ENCODE measurements around the gene TMEM185A.
"Not testable (repeated sequence)": the region's sequence is repeated elsewhere in the genome, so short reads cannot be mapped to it uniquely, and the experiment has no call there.

TMEM185A gene

DNA sequence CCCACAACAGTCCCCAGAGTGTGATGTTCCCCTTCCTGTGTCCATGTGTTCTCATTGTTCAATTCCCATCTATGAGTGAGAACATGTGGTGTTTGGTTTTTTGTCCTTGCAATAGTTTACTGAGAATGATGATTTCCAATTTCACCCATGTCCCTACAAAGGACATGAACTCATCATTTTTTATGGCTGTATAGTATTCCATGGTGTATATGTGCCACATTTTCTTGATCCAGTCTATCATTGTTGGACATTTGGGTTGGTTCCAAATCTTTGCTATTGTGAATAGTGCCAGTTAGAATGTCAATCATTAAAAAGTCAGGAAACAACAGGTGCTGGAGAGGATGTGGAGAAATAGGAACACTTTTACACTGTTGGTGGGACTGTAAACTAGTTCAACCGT is 11.9 kb downstream of the TMEM185A start:
- not testable (repeated sequence) for DNase-seq (ENCODE audit: low spot score)

DNA sequence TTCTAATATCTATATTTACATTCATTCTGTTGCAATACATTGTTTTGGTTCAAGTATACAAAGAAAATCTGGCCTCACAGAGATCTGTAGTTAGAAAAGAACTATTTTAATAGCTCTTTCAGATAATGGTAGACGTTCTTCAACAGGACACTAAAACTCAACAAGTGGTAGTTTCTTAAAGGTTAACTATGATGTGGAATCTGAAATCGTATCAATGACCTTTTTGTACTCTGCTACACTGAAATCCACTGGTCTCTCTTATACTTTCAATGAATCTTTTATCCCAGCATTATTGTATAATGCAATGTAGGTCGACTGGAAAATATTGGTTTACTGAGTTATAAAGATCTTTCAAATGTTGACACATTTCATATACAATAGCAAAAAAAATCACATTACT is 12.7 kb downstream of the TMEM185A start:
- no peak for DNase-seq (ENCODE audit: low spot score)

DNA sequence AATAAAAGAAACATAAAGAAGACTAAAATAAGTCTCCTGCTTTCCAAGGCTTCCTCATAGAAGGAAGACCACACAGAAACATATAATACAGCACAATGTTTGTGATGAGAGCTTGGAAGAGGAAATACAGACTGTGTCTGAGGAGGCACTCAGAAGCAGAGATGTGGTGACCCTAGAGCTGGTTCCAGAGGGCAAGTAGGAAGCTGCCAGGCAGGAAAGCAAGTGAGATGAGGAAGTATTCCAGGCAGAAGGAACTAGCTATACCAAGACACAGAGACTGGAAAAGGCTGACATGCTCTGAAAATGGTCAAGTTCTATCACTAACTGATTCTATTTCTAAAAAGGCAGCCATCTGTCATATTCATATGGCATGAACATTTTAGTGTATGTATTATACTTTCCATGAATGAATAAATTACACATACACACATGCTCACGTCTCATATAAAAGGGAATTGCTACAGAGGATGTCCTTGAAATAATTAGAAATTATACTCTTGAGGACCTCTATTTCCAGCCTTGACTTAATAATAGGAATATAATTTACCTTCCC is 19.9 kb downstream of the TMEM185A start:
- DNase-seq (ENCODE audit: low spot score), result no peak

DNA sequence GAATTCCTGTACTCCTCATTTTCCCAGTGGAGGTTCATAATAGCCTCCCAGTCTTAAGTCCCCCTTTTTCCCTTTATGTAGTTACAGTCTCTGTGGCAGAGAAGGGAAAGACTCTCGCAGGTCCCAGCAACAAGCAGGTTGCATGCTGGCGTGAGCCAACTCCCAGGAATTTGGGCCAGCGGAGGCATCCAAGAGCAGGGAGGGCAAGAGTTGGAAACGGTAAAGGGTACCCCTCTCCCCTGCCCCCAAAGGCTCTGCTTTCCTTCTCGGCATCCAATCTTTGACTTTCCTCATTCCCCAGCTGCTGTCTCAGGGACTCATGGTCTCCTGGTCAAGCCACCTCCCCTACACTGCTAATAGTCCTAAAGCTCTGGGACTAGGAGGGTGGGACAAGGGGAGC is 21.1 kb downstream of the TMEM185A start:
- no peak for DNase-seq (ENCODE audit: low spot score)

DNA sequence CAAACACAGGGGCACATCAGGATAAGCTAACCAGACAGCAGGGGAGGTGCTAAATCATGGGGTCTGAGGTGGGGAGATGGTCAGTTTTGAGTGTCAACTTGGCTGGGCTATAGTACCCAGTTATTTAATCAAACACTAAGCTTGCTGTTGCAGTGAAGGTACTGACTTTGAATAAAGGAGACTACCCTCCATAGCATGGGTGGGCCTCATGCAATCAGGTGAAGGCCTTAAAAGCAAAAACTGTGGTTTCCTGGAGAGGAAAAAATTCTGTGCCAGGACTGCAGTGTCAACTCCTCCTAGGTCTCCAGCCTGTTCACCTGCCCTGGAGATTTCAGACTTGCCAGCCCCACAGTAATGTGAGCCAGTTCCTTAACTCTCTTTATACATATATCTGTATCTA is 23.9 kb downstream of the TMEM185A start:
- no peak for DNase-seq (ENCODE audit: low spot score)

DNA sequence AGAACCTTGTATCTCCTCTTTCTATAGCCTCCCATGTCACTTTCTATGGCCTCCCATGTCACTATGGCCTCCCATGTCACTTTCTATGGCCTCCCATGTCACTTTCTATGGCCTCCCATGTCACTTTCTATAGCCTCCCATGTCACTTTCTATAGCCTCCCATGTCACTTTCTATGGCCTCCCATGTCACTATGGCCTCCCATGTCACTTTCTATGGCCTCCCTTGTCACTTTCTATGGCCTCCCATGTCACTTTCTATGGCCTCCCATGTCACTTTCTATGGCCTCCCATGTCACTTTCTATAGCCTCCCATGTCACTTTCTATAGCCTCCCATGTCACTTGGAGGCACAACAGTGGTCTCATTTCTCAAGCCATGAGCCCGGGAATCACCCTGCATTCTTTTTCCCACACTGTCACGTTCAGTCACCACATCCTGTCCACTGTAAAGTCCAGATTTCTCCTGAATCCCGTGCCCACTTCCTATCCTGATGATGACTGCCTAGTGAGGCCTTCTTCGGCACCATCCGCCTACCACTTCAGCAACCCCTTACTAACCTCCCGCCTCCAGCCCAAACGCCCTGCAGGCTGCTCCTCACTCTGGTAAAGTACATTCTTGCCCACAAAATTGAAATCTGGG is 26.2 kb downstream of the TMEM185A start:
- not testable (repeated sequence) for DNase-seq (ENCODE audit: low spot score)

DNA sequence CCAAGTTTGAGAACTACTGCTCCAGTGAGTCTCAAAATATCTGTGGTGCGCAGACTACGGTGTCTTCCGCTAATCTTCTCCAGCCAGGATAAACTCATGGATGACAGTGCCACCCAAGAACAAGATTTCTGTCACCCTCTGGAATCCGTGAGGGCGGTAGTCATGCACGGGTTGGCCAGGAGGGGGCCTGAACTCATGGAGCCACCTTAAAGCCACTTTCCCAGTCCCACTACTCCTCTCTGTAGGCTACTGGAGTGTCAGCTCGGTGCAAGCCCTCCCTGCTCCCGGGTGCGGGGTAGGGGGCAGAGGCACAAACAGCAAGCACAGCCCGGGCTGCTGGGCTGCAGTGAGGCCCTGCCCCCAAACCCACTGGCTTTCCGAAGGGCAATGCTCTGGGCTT is 33.0 kb downstream of the TMEM185A start:
- DNase-seq (ENCODE audit: low spot score), result not testable (repeated sequence)

DNA sequence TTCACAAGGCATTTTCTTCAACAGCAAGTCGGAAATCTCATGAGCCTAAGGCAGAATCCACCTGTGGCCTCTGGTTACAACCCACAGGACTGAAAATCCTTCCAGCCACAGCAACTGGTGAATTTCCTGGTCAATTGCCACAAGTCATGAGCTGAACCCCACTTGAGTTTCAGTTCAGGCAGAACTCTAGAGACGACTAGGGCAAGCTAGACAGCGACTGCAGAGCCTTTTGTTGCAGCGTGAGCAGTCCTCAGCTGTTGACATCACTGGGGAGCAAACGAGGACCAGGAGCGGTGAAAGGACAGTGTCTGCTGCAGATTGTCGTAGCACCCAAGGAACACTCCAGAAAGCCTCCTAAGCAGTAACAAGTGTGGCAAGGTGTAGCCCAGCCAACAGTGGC is 35.6 kb downstream of the TMEM185A start:
- not testable (repeated sequence) for DNase-seq (ENCODE audit: low spot score)

DNA sequence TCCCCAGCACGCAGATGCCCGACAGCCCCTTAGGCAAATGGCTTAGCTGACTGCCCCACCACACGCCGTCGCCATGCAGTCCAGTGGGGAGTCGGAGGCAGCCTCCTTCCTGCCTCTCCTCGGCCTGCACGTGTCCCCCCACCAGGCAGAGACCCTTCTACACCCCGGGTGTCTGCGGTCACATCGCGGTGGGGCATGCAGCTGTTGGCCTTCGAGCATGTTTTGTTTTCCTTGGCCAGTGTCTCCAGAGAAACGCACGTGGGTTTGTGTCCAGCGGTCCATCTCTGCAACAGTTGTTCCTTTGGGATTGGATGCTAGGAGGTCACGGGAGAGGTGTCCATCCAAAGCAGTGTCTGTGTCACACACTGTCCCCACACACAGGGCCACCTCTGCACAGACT is 36.4 kb downstream of the TMEM185A start, which contains the start of gene HSFX2:
TSS of gene HSFX2 (minus strand) at position 101 of the 400 bp plus-strand sequence. CDS start 614 bp downstream, outside the sequence.
- DNase-seq (ENCODE audit: low spot score), result not testable (repeated sequence)

DNA sequence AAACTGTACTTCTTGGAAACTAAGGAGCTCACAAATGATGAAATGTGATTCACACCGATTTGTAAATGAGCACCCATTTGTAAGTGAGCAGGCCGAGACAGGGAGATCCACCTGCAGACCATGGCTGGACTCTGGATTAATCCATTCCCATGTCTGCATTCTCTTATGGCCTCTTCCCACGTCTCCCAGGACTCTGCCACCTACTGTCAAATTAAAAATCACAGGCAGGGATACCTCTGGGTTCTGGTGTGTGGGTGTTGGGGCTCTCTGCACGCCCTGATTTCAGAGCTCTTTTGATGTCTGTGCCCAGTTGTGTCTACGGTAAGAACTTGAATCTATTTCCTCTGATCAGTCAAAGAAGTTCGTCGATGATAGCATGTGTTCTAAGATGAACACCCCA is 40.6 kb downstream of the TMEM185A start:
- not testable (repeated sequence) for DNase-seq (ENCODE audit: low spot score)

DNA sequence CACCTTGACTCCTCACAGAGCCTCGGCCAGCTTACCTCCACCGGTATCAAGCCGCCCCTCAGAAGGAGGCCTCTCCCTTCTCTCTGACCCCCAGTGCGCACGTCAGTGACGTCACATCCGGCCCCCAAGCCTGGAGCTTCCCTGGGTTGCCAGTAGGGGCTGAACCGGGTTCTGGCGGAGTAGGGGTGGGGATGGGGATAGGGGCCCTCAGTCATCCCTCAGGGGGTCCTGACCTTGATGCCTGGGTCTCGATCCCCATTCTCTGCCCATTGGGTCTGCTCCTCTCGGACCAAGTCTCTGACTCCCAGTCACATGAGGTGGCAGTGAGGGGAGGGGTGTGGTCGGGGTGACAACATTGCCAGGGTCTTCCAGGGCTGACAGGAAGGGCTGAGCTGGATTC is 44.2 kb downstream of the TMEM185A start, which contains the start of gene MAGEA9B:
TSS of gene MAGEA9B (minus strand) at position 101 of the 400 bp plus-strand sequence. CDS start 4,280 bp downstream, outside the sequence.
- not testable (repeated sequence) for DNase-seq (ENCODE audit: low spot score)

DNA sequence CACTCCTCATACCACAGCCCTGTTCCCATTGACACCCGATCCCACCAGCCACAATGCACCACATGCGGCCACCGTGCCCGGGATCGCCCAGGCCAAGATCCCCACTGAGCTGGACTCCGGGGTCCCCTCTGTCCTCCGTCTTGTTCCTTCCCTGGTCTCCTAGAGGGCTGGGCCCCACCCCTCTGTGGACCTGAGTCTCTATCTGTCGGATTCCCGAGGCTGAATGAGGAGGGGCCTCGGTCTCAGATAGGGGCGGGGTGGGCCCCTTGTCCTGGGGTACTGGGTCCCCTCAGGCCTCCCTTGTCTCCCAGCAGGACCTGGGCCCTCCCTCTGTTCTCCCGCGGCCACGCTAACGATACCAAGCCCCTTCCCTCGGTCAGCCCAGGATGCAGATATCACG is 46.0 kb downstream of the TMEM185A start:
- DNase-seq (ENCODE audit: low spot score), result not testable (repeated sequence)

DNA sequence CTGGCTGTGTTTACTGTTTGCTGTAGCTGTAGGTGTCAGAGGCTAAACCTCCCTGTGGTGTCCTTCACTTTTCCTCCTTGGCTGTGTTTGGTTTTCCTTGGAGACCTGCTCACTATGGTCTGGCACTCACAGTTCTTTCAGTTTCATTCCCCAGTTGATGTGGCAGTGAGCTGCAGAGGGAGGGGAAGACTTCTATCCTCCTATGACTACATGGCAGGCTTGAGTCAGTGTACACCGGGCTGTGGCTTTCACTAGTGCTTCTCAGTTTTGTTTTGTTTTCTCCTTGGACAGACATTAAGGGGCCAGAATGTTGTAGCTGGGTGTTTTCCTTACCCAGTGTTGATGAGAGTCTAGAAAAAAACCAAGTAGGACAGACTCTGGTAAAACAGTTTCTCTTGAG is 58.1 kb downstream of the TMEM185A start:
- DNase-seq (ENCODE audit: low spot score), result not testable (repeated sequence)

DNA sequence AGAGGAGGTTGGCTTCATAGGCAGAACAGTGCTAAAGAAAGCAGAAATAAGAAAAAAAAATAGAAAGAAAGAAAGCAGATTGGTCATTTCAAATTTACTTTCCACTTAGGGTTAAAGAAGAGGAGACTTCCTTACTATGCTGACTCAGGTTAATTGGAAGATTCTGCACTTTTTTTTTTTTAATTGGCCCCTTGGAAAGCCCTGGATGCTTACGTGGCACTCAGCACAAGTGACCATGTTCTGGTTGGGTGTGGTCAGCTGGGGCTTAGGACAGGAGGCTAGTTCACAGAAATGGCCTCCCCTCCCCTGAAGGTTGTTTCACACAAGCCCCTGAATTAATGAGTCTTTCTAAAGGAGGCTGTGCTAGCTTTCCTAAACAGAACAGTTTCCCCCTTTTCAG is 58.8 kb downstream of the TMEM185A start:
- no peak for DNase-seq (ENCODE audit: low spot score)

DNA sequence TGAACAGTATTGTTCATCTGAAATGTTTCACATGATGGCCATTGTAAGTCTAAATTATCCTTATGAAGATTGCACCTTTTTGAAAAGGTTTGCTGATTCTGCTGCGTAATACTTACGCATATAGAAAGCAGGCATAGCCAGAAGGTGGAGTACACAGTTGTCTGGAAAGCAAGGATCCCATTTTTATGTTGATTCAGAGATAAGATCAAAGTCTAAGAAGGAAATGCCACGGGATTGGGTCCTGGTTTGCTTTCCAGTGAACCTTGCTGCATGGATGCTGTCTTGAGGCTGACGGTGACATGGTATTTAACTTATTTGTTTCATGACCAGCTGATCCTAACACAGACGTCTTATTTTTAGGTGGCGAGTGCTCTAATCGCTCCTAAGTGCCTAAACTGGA is 59.8 kb downstream of the TMEM185A start:
- DNase-seq (ENCODE audit: low spot score), result no peak

DNA sequence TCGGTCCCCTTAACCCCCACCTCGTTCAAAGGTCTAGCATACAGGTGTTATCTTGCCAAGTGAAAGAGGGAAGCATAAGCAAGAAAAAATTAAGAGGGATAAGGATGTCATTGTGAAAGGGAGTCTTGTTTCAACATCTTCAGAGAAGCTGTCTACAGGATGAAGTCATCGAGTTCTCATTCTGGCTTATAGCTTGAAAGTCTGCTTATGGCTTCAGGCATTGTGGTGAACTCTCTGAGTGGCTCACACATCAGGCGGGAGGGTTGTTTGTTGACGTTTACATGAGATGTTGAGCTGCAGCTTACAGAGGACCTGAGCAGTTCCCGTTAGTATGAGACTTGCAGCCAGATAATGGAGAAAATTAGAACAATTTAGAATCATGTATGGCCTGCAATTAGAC is 60.9 kb downstream of the TMEM185A start:
- DNase-seq (ENCODE audit: low spot score), result peak; percentile 40

DNA sequence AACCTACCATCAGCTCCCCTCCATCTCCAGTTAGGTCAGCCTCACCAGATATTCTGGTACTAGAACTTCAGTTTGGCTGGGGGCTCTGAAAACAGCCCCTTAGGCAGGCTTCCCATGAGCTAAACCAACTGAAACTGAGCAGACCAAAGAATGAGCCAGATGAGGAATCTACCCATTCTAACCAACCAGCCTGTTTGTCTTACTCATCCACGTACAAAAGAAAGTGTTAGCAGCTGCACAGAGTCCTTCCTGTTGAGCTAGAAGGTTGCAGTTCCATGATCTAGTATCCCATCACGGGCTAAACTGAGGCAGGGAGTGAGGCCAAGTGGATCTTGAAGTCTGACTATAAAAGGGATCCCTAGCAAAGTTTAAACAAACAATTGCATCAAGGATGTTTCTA is 61.8 kb downstream of the TMEM185A start:
- no peak for DNase-seq (ENCODE audit: low spot score)

DNA sequence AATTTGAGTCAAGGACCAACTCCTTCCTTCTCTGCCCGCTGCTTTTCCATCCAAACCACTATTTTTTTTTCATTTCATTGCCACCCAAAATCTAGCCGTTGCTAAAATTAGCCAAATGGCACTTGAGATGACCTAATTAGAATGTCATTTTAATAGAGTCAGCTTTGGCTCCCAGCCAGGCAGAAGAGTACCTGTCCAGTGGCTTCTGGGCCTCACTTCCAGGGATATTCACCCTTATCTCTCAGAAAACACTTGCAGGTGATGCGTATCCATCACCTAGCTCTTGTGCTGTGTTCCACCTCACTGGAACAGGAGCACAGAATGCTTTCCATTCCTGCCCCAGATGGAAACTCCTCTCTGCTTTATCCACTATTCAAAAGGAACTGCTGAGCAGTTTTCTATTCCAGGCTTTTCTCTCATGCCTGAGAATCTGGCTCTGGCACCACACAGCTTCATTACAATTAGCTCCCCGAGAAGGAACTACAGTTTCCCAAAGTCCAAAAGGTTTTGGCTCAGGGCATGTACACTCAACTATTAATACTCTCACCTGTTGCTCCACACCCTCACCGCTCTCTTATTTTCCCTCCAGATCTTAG is 62.8 kb downstream of the TMEM185A start:
- DNase-seq (ENCODE audit: low spot score), result no peak

DNA sequence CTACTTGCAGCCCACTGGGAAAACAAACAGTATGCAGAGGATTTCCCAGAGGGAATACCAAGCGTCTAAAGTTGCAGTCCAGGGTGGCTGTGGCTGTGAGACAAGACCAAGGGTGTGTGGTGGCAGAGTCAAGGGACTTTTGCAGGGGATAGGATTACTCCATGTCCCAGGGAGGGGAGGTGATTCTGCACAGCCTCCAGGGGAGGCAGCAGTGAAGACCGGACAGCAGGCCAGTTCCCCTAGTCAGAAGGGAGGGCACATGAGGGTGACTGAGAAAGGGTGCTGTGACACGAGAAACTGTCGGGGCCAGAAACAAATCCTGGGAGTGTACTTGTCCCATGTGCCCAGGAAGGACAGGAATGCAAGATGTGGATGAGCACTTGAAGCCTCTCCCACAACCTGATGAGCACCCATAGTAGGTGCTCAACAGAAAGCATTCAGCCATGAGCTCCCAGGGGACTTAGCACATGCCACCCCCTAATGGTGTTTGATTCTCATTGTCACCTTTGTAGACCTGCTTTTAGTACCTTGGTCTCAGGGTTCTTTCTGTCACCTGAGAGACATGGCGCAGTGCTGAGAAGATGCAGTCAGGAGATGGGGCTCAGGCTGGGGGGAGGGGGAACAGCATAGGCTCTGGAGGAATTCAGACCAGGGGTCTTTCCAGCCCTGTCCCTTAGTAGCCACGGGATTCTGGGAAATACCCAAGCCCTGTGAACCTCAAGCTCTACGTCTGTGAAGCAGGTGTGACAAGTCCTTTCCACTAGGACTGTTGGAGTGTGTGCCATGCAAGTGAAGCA is 63.8 kb downstream of the TMEM185A start:
- DNase-seq (ENCODE audit: low spot score), result no peak

DNA sequence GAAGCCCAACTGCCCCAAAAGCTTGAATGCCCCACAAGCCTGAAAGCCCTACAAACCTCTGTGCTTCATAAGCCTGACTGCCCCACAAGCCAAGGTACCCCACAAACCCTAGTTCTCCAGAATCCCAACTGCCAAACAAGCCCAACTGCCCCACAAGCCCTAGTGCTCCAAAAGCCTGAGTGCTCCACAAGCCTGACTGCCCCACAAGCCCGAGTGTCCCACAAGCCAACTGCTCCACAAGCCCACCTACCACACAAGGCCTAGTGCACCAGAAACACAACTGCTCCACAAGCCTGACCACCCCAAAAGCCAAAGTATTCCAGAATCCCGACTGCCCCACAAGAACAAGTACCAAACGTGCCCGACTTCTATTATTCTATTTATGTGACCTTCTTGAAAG is 68.2 kb downstream of the TMEM185A start:
- DNase-seq (ENCODE audit: low spot score), result no peak

DNA sequence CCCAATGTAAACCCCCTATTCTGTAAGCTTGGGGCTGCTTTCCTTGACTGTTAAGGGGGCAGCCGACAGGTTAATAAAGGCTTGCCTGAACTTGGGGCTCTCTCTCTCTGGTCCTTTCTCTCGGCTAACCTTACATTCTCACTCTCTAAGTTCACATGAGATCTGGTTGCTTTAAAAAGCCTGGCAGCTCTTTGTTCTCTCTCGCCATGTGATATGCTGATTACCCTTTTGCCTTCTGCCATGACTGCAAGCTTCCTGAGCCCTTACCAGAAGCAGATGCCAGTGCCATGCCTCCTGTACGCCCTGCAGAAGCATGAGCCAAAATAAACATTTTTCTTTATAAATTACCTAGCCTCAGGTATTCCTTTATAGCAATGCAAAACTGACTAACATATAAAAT is 76.3 kb downstream of the TMEM185A start:
- DNase-seq (ENCODE audit: low spot score), result not testable (repeated sequence)

DNA sequence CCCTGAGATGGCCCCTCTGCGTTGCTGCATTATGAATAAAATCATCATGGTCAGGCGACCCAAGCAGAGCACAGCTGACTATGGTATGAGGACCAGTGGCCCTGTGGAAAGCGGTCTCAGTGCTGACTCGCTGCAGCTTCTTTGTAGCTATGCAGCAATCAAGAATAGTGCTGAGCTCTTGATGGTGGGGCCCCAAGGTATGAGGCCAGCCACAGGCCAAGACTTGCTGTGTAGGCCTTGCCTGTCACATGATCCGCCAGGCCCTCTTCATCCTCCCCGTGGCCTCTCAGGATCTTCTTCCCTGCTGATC is 79.7 kb downstream of the TMEM185A start:
- DNase-seq (ENCODE audit: low spot score), result not testable (repeated sequence)
